HG02885 (cell line): Measurements from ENCODE around the gene CCDC134.
A peak's percentile ranks its signal among the peaks of the same experiment; 100 is the strongest.

Experiments used
- ATAC-seq: cut with Tn5 transposase; IDR thresholded peaks from one replicate; pipeline ENCODE4 v1.9.1; 2021; ENCODE audit warnings: mild to moderate bottlenecking; ENCODE audit not compliant: unreplicated experiment, poor library complexity

The CCDC134 gene

GRCh38 chr22:41800348-41801146 lies at the start of gene CCDC134:
Gene CCDC134, plus strand, starts transcription at chr22:41800679. Its CDS starts 8,212 bp downstream, at chr22:41808891.
- peak; percentile 97 for ATAC-seq

- peak; percentile 47 for ATAC-seq
Measured at GRCh38 chr22:41752011-41752970, 48.2 kb upstream of the CCDC134 start.

GRCh38 chr22:41753984-41754383 lies 46.5 kb upstream of the CCDC134 start:
- ATAC-seq: no peak

GRCh38 chr22:41757502-41757901 lies 43.0 kb upstream of the CCDC134 start:
- ATAC-seq: no peak

GRCh38 chr22:41758231-41758630 lies 42.2 kb upstream of the CCDC134 start:
- ATAC-seq: no peak

- no peak for ATAC-seq
Measured at GRCh38 chr22:41762980-41763779, 37.3 kb upstream of the CCDC134 start.

- no peak for ATAC-seq
Measured at GRCh38 chr22:41766476-41766875, 34.0 kb upstream of the CCDC134 start.

GRCh38 chr22:41768430-41768829 lies 32.0 kb upstream of the CCDC134 start:
- no peak for ATAC-seq

- ATAC-seq: no peak
Measured at GRCh38 chr22:41770715-41771468, 29.6 kb upstream of the CCDC134 start.

- ATAC-seq: no peak
Measured at GRCh38 chr22:41772198-41772597, 28.3 kb upstream of the CCDC134 start.

- ATAC-seq: no peak
Measured at GRCh38 chr22:41772645-41773044, 27.8 kb upstream of the CCDC134 start.

- no peak for ATAC-seq
Measured at GRCh38 chr22:41775338-41775737, 25.1 kb upstream of the CCDC134 start.

GRCh38 chr22:41775976-41776375 lies 24.5 kb upstream of the CCDC134 start:
- ATAC-seq: no peak

- ATAC-seq: no peak
Measured at GRCh38 chr22:41776381-41776780, 24.1 kb upstream of the CCDC134 start.

- ATAC-seq: no peak
Measured at GRCh38 chr22:41777749-41778425, 22.6 kb upstream of the CCDC134 start.

GRCh38 chr22:41779929-41780505 lies 20.5 kb upstream of the CCDC134 start:
- ATAC-seq: no peak

GRCh38 chr22:41780746-41781505 lies 19.6 kb upstream of the CCDC134 start:
- peak; percentile 95 for ATAC-seq

- ATAC-seq: peak; percentile 12
Measured at GRCh38 chr22:41781507-41781906, 19.0 kb upstream of the CCDC134 start.
